Activated B cell treated with CpG ODN at 0.5 μM for 24 hours (primary cell): Measurements from ENCODE around the gene DHH. TPM values are rescaled to one million over a fixed set of nuclear protein-coding genes. Genes with fewer than 3 reads are reported as not detected.
A peak's percentile ranks its signal among the peaks of the same experiment; 100 is the strongest.

Experiments
- ATAC-seq: fragments of 200-7000 bp; cut with Tn5 transposase; one replicate; pipeline ENCODE4 v1.10.0; 2021; ENCODE audit warnings: low read depth, mild to moderate bottlenecking, moderate library complexity
- CTCF ChIA-PET: fragments of 350-600 bp; sonication (Branson Sonifier 250); formaldehyde crosslinking; loops from one replicate; lab custom pipeline; 2021; ENCODE audit warnings: antibody characterized with exemption; lab: Charles Lee
- POLR2A ChIA-PET: fragments of 350-600 bp; sonication (Branson Sonifier 250); formaldehyde crosslinking; loops from one replicate; lab custom pipeline; 2021; ENCODE audit warnings: antibody characterized with exemption; lab: Charles Lee
- DNase-seq: peaks from one replicate; pipeline ENCODE4 v3.0.0; 2022
- H3K27ac Mint-ChIP-seq: one replicate; pipeline ENCODE4 v1.8.0; 2020; ENCODE audit warnings: mixed read lengths
- H3K27me3 Mint-ChIP-seq: one replicate; pipeline ENCODE4 v1.8.0; 2021; ENCODE audit warnings: mixed read lengths
- H3K36me3 Mint-ChIP-seq: one replicate; pipeline ENCODE4 v1.8.0; 2021; ENCODE audit warnings: low read depth, mixed read lengths
- H3K4me1 Mint-ChIP-seq: one replicate; pipeline ENCODE4 v1.8.0; 2021; ENCODE audit warnings: mixed read lengths
- H3K4me3 Mint-ChIP-seq: one replicate; pipeline ENCODE4 v1.8.0; 2020; ENCODE audit warnings: mild to moderate bottlenecking, mixed read lengths
- H3K9me3 Mint-ChIP-seq: one replicate; pipeline ENCODE4 v1.8.0; 2020; ENCODE audit warnings: mixed read lengths
- intact Hi-C: fragments of 100-400 bp; cut with micrococcal nuclease; formaldehyde crosslinking; loops from one replicate; pipeline ENCODE4 v1.15.1; 2024
- total RNA-seq: library from RNA; stranded (reverse); gene quantifications from 2 replicates; pipeline ENCODE4 v1.2.3, GENCODE V29; 2022
- TF ChIP-seq, protein P1 (sequence below): fragments of 200-600 bp; IDR thresholded peaks from one replicate; pipeline ENCODE4 v1.8.0; 2022; ENCODE audit warnings: antibody characterized with exemption, mild to moderate bottlenecking

DHH gene
- total RNA-seq, 1 donor from 2014 or later: 0.09 TPM

- ATAC-seq (no peak), DNase-seq (no peak)
- peak overlapping the region; percentile 83 for H3K27ac Mint-ChIP-seq
- POLR2A ChIA-PET: interaction anchor here (0.7 to 5.0 kb wide), 7 partner anchors 10 to 79 kb away, joined by 4 to 107 read pairs (median 6); partner anchors contain the start of genes DHH, RHEBL1, TUBA1A and TUBA1B
- TF ChIP-seq, protein P1, sequence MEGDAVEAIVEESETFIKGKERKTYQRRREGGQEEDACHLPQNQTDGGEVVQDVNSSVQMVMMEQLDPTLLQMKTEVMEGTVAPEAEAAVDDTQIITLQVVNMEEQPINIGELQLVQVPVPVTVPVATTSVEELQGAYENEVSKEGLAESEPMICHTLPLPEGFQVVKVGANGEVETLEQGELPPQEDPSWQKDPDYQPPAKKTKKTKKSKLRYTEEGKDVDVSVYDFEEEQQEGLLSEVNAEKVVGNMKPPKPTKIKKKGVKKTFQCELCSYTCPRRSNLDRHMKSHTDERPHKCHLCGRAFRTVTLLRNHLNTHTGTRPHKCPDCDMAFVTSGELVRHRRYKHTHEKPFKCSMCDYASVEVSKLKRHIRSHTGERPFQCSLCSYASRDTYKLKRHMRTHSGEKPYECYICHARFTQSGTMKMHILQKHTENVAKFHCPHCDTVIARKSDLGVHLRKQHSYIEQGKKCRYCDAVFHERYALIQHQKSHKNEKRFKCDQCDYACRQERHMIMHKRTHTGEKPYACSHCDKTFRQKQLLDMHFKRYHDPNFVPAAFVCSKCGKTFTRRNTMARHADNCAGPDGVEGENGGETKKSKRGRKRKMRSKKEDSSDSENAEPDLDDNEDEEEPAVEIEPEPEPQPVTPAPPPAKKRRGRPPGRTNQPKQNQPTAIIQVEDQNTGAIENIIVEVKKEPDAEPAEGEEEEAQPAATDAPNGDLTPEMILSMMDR: no peak
- CTCF ChIA-PET: interaction anchor here (0.8 to 6.9 kb wide), 8 partner anchors 9 to 405 kb away, joined by 3 to 32 read pairs (median 8); partner anchors contain the start of genes DHH and TUBA1B
- no peaks in the 10 kb centered on the region for H3K9me3 Mint-ChIP-seq
- intact Hi-C loops: no loop called here
- H3K27me3 Mint-ChIP-seq: no peaks in the 10 kb centered on the region
- peaks cover 36% of the 10 kb centered on the region for H3K36me3 Mint-ChIP-seq
- peaks cover 46% of the 10 kb centered on the region for H3K4me1 Mint-ChIP-seq
- peak overlapping the region; percentile 98 for H3K4me3 Mint-ChIP-seq
Measured at GRCh38 chr12:49108958-49109404, 14.4 kb upstream of the DHH start.

DNA sequence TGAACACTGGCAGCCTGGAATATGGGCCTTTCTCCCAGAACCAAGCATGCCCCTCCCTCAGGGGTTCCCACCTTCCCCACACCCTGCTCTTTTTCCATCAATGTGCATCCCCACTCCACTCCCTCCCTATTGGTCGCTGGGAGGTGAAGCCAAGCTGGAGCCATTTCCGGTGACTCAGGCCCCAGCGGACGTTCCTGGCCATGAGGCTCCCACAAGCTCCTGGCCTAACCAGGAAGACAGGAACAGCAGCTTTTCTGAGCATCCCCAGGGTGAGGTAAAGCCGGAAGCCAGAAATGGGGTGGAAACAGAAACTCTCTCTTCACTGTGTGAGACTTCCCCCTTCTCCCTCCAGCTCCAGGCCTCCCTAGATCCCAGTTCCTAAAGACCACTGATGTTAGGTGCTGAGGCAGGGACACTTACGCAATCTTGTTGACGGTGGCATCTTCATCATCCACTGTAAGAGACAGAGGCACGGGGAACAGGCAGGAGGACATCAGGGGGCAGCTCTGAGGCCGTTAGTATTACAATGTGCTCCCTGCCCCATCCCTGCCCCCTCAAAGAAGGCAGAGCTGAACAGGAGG, 11.0 kb upstream of the DHH start:
- ChIA-PET CTCF (interaction anchor here (3.3 to 6.9 kb wide), 2 partner anchors 11 to 17 kb away, joined by 17 to 32 read pairs; partner anchors contain the start of gene DHH), POLR2A (interaction anchor here (1.3 to 3.3 kb wide), 2 partner anchors 25 to 82 kb away, joined by 3 to 20 read pairs; partner anchors contain the start of gene TUBA1B)
- H3K27ac Mint-ChIP-seq: no peak overlapping the region
- H3K36me3 Mint-ChIP-seq: peaks cover 68% of the 10 kb centered on the region
- H3K27me3 Mint-ChIP-seq: no peaks in the 10 kb centered on the region
- H3K9me3 Mint-ChIP-seq: no peaks in the 10 kb centered on the region
- TF ChIP-seq, protein P1: no peak
- ATAC-seq: no peak
- intact Hi-C loops: no loop called here
- DNase-seq: no peak
- H3K4me3 Mint-ChIP-seq: no peak overlapping the region
- H3K4me1 Mint-ChIP-seq: peaks cover 39% of the 10 kb centered on the region

DNA sequence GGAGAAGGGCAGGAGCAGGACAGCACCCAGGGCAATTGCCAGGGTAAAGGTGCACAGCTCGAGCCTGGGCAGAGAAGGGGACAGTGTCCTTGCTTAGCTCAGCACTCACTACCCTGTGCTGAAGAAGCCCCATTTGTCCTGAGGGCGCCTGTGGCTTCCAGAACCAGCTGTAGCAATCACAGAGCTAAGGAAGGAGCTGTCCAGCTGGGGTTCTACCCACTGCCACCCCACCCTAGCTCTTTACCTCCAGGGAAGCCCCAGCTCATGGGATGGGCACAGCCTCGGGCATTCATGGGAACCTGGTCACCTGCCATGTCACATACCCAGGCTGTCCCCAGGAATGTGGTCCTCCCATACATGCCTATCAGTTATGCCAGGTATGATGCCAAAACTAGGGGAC, 10.2 kb upstream of the DHH start:
- ChIA-PET CTCF (interaction anchor here (3.3 to 6.9 kb wide), 2 partner anchors 10 to 16 kb away, joined by 17 to 32 read pairs; partner anchors contain the start of gene DHH), POLR2A (interaction anchor here (1.0 to 3.3 kb wide), 3 partner anchors 11 to 83 kb away, joined by 3 to 20 read pairs (median 3); partner anchors contain the start of gene TUBA1B)
- Mint-ChIP-seq H3K9me3 (no peaks in the 10 kb centered on the region), H3K27ac (no peak overlapping the region), H3K4me3 (no peak overlapping the region), H3K27me3 (no peaks in the 10 kb centered on the region), H3K4me1 (peaks cover 35% of the 10 kb centered on the region), H3K36me3 (peaks cover 69% of the 10 kb centered on the region)
- ATAC-seq (no peak), DNase-seq (no peak)
- TF ChIP-seq, protein P1: no peak
- intact Hi-C loops: no loop called here

GRCh38 chr12:49100380-49100779, 5.8 kb upstream of the DHH start:
- POLR2A ChIA-PET: interaction anchor here (0.9 kb wide), 1 partner anchor 30 kb away, joined by 3 read pairs; no protein-coding TSS in a partner anchor
- Mint-ChIP-seq H3K4me3 (no peak overlapping the region), H3K4me1 (no peaks in the 10 kb centered on the region), H3K27ac (no peak overlapping the region), H3K36me3 (peaks cover 69% of the 10 kb centered on the region), H3K9me3 (no peaks in the 10 kb centered on the region), H3K27me3 (no peaks in the 10 kb centered on the region)
- DNase-seq (no peak), ATAC-seq (no peak)
- intact Hi-C loops: no loop called here
- TF ChIP-seq, protein P1: no peak
- CTCF ChIA-PET: interaction anchor here (1.3 to 4.7 kb wide), 5 partner anchors 8 to 37 kb away, joined by 3 to 55 read pairs (median 5); no protein-coding TSS in a partner anchor

GRCh38 chr12:49098703-49099102, 4.1 kb upstream of the DHH start:
- intact Hi-C loops: loop anchor here (1.0 kb wide), 2 partner anchors 12 to 34 kb away; partner anchors contain the start of gene LMBR1L

More at GRCh38 chr12:49098703-49099102, 4.1 kb upstream of the DHH start:
- Mint-ChIP-seq H3K4me3 (no peak overlapping the region), H3K27ac (no peak overlapping the region), H3K27me3 (peaks cover 10% of the 10 kb centered on the region), H3K4me1 (peaks cover 15% of the 10 kb centered on the region), H3K9me3 (no peaks in the 10 kb centered on the region), H3K36me3 (peaks cover 58% of the 10 kb centered on the region)
- no peak for DNase-seq
- ChIA-PET CTCF (interaction anchor here (1.0 to 4.7 kb wide), 13 partner anchors 10 to 246 kb away, joined by 3 to 55 read pairs (median 5); partner anchors contain the start of genes DDX23, FKBP11, LMBR1L and TUBA1B), POLR2A (interaction anchor here (0.8 to 2.0 kb wide), 7 partner anchors 10 to 90 kb away, joined by 3 to 14 read pairs (median 4); partner anchors contain the start of genes TUBA1A and TUBA1B)
- TF ChIP-seq, protein P1: no peak
- ATAC-seq: no peak
